GM18520 (cell line): Measurements from ENCODE around the gene HDAC4.

ENCODE experiments used
- ATAC-seq: cut with Tn5 transposase; IDR thresholded peaks from one replicate; pipeline ENCODE4 v1.9.1; 2021; ENCODE audit not compliant: unreplicated experiment

The HDAC4 gene

DNA sequence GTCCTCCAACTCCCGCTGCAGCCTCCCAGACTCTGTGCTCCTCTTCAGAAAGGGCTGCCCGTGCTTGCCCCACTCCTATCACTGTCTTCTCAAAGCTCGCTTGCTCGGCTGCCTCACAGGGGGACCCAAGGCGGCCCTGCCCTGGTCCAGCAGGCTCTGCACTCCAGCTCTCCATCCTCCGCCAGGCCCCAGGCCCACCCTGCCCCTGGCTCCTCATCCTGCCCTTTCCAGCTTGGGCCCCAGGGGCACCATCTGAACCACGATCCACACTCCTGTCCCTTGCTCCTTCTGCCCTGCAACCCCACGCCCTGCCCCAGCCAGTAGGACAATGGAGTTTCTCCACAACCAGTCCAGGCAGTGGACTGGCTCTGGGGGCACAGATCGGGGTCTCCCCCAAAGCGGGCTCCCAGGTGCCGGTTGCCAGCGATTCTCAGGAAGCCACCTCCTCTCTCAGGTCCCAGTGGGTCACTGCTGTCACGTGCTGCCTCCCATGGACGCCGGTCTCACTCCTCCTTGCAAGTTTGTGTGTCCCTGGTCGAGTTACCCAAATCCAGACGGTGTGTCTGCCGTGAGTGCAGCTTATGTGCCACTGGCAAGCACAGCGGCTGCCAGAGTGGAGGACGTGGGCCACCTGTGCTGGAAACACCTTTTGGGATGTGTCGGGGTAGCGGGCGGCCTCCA is 238.5 kb downstream of the HDAC4 start:
- no peak for ATAC-seq

- no peak for ATAC-seq
Observed at GRCh38 chr2:239161711-239162140, 239.1 kb downstream of the HDAC4 start.

- ATAC-seq = no peak
Observed at GRCh38 chr2:239160226-239161143, 240.3 kb downstream of the HDAC4 start.

- ATAC-seq = no peak
Observed at GRCh38 chr2:239159476-239159911, 241.3 kb downstream of the HDAC4 start.

DNA sequence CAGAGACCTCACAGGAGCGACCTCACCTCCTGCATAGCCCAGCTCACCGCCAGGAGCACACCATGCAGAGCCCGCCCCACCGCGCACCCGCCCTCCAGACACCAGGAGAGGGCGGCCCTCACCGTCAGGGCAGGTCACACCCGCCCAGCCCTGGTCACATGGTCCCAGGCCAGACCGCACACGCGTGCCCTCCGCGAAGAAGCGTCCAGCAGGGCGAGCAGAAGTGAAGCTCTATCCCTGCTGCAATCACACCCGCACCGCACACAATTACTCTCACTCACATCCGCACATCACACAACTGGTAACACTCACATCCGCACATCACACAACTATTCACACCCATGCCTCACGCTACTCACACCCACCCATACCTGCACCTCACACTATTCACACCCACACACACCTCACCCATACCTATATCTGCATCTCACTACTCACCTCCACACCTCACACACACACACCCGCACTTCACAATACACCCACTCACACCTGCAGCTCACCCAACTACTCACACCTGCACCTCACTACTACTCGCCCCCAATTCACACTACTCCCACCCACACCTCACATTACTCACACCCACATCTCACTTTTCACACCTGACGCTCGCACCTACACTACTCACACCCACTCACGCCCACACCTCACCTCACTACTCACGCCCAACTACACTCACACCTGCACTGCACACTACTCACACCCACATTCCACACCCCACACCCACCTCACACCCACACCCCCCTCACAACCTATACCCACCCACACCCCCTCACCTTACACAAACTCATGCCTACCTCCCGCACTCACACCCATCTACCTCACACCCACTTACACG is 242.0 kb downstream of the HDAC4 start:
- ATAC-seq = no peak

GRCh38 chr2:239157771-239158170 is 243.0 kb downstream of the HDAC4 start:
- no peak for ATAC-seq

- no peak for ATAC-seq
Observed at GRCh38 chr2:239157269-239157668, 243.6 kb downstream of the HDAC4 start.

- no peak for ATAC-seq
Observed at GRCh38 chr2:239156516-239157265, 244.1 kb downstream of the HDAC4 start.

DNA sequence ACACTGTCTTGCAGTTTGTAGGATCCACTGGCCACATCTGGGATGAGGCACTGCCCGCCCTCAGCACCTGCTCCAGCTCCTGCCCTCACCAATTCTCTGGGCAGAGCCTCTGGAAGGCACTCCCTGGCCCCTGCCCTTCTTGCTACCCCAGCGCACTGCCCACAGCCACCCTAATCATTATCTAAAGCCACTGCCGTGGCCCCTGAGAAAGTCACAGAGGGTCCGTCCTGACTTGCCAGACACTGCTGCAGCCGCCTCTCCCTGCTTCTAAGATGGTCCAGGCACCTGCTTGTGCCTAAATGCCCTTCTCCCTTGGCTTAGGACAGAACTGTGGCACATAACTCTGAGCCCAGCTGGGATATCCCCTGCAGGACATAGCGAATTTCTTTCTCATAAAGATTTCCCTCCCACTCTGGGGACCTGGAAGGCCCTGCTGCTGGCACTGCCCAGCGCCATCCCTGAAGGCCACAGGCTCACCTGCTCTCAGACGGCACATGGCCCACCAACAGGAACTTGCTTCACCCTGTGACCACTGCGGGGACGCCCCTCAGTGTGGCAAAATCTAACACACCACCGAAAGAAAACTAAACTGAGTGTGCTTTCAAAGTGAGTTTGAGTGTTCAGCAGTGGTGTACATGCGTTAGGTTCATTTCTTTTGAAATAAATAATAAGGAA is 244.9 kb downstream of the HDAC4 start:
- ATAC-seq = no peak

DNA sequence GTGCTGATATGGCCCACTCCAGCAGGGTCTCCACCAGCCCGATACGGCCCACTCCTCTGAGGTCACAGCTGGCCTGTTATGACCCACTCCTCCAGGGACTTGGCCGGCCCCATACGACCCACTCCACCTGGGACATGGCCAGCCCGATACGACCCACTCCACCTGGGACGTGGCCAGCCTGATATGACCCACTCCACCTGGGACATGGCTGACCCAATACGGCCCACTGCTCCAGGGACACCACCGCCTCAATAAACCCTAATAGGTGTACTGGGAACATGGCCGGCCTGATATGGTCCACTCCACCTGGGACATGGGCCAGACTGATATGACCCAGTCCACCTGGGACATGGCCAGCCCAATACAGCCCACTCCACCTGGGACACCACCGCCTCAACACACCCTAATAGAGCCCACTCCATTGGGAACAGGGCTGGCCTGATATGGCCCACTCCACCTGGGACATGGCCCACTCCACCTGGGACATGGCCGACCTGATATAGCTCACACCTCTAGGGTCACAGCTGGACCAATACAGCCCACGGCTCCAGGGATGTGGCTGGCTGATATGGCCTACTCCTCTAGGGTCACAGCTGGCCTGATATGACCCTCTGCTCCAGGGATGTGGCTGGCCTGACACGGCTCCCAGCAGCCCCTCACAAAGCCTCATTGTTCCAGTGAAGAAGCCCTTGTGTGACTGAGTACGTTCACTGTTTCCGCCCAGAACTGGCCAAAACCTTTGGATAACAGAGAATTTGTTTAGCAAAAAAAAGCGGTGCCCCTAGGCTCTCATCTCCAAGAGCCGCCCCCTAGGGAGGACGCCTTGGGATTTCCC is 245.6 kb downstream of the HDAC4 start:
- ATAC-seq = no peak

DNA sequence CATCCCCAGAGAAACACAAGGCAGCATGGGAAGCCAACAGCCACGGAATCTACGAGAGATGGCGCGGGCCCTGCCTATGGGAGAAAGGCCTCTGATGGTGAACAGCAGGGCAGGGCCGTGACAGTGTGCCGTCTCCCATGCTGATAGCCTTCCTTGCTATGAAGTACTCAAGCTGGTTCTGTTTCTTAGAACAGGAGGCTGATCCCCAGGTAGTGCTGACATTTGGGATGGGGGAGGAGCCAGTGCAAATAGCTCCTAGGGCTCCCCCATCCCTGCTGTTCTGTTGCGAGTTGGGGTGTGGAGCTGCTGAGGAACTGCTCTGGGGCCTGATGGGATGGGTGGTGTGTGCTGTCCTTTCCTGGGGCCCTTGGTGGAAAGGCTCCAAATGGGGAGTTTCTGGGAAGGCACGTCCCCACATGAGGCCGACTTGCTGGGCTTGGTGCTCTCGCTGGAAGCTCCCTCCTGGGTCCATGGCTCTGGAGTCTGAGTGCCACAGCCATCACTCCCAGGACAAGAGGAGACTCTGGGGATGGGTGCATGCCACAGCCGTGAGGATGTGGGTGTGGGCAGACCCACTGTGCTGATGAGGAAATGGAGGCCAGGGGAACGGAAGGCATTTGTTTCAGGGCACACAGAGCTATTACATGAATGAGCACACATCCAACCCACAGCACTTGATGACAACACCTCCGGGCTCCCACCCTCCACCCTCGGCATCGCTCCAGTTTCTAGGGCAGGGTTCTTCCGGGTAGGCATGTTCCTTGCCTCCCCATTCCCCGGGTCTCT is 246.8 kb downstream of the HDAC4 start:
- no peak for ATAC-seq

- no peak for ATAC-seq
Observed at GRCh38 chr2:239152916-239153305, 247.9 kb downstream of the HDAC4 start.

GRCh38 chr2:239152239-239152915 is 248.4 kb downstream of the HDAC4 start:
- no peak for ATAC-seq

DNA sequence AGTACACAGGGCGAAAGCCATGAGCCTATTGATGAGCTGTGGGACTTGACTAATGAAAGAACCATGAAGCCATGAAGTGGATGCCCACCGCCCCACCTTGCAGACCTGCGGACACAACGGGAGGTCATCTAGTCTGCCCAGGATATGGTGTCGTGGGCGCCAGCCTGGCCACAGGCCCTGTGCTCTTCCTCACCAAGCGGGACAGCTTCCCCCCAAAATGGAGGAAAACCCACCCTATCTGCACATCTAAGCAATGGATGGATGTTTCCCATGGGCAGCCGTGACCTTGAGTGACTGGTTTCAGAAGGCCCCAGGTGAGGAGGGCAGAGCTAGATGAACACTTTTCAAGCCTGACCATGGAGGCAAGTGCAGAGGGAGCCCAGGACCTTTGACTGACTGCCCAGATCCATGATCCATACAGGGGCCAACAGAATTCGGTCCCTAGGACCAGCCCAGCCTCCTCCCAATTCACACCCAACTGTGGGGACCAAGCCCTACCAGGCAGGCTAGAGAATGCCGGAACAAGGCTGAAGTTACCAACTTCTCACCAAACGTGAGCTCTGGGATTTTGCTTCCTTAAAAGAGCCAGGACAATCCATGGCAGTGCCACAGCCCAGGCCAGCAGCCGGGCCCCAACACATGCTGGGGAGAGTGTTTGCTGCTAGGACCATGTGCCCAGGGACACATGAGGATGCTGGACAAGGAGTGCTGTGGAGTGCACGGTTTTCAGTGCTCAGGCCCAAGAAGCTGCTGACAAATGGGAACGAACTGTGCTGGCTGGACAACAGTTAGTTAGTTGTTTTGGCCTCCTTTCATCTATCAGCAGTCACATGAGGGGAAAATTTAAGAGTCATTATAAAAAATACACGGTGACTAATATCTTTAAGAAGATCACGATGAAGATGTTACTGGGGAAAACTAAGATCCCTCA is 249.4 kb downstream of the HDAC4 start:
- ATAC-seq = no peak

DNA sequence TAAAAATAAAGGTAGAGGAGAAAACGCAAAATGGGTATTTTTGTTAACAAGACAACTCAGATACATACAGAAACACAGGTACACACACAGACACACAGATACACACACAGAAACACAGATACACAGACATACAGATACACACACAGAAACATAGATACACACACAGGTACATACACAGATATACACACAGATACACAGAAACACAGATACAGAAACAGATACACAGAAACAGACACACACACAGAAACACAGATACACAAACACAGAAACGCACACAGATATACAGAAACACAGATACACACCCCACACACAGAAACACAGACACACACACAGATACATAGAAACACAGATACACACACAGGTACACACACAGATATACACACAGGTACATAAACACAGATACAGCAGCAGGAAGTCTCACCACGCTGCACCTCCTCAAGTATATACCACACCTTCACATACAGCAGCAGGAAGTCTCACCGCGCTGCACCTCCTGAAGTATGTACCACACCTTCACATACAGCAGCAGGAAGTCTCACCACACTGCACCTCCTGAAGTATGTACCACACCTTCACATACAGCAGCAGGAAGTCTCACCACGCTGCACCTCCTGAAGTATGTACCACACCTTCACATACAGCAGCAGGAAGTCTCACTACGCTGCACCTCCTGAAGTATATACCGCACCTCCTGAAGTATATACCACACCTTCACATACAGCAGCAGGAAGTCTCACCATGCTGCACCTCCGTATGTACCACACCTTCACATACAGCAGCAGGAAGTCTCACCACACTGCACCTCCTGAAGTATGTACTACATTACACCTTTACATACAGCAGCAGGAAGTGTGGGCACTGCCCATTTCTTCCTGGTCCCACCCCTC is 250.5 kb downstream of the HDAC4 start:
- no peak for ATAC-seq

- ATAC-seq = no peak
Observed at GRCh38 chr2:239149501-239149900, 251.3 kb downstream of the HDAC4 start.
